AG04450 (cell line): Measurements from ENCODE around the gene EPHB2. TPM values are rescaled to one million over a fixed set of nuclear protein-coding genes. Genes with fewer than 3 reads are reported as not detected.

Source experiments
- CTCF ChIA-PET: fragments of 300-600, 350-600 bp; formaldehyde crosslinking; extraction: SDS; loops from one replicate; lab custom pipeline; 2022; ENCODE audit warnings: antibody characterized with exemption, inconsistent platforms; lab: Charles Lee
- POLR2A ChIA-PET: fragments of 350-600 bp; formaldehyde crosslinking; extraction: SDS; loops from one replicate; lab custom pipeline; 2021; ENCODE audit warnings: antibody characterized with exemption, inconsistent platforms; lab: Yijun Ruan, JAX
- DNase-seq: peaks from one replicate; pipeline ENCODE4 v3.0.0-alpha.2; 2011; ENCODE audit warnings: low read depth, low spot score
- H3K27ac ChIP-seq: one replicate; pipeline ENCODE4 v1.5.1; 2012; ENCODE audit warnings: low read depth, low read length, control low read depth
- H3K27me3 ChIP-seq: one replicate; pipeline ENCODE4 v1.6.0; 2012; ENCODE audit warnings: low read length; ENCODE audit not compliant: control insufficient read depth, insufficient read depth
- H3K4me3 ChIP-seq: 2 replicates; pipeline ENCODE4 v1.5.1; 2011; ENCODE audit warnings: mild to moderate bottlenecking, low read depth, low read length, control low read depth
- H3K9me3 ChIP-seq: 2 replicates; pipeline ENCODE4 v1.5.1; 2012; ENCODE audit warnings: low read length; ENCODE audit not compliant: control insufficient read depth, insufficient read depth
- polyA plus RNA-seq: library from polyadenylated mRNA; depleted of rRNA; stranded (reverse); fragments of >200 nt; gene quantifications from 2 replicates; pipeline ENCODE4 v1.2.3, GENCODE V29; 2011
- TF ChIP-seq, protein P1 (sequence below): IDR thresholded peaks from 2 replicates; pipeline ENCODE4 v1.5.1; 2011; ENCODE audit warnings: low read depth, low read length, control low read depth, inconsistent platforms

EPHB2 gene
- polyA plus RNA-seq, 1 experiment: 30.9 TPM

DNA sequence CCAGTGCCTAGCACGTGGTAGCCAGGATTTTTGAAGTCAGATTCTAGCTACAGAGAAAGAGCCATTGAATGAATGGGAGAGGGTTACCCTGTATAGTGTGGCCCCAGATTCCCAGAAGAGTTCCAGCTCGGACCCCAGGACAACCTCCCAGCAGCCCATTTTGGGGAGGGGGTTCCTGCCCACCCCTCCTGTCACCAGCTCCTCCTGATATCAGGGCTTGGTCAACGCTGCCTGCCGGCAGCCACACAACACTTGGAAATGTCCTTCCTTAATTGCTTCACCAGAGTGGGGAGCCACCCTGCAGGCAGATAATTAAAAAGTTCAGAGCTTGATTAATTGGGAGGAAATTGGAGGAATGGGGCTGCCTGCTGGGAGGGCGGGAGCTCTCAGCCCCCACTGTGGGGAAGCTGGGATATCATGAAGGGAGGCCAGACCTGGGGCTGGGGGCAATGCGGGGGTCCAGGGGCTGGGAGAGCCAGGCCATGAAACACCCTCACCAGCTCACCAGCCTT, 141.6 kb downstream of the EPHB2 start:
- Histone ChIP-seq H3K4me3 (no peak overlapping the region), H3K27ac (no peak overlapping the region), H3K27me3 (no peaks in the 10 kb centered on the region), H3K9me3 (peaks cover 3% of the 10 kb centered on the region; the same call in 1 of the 2 replicates)
- TF ChIP-seq, protein P1, sequence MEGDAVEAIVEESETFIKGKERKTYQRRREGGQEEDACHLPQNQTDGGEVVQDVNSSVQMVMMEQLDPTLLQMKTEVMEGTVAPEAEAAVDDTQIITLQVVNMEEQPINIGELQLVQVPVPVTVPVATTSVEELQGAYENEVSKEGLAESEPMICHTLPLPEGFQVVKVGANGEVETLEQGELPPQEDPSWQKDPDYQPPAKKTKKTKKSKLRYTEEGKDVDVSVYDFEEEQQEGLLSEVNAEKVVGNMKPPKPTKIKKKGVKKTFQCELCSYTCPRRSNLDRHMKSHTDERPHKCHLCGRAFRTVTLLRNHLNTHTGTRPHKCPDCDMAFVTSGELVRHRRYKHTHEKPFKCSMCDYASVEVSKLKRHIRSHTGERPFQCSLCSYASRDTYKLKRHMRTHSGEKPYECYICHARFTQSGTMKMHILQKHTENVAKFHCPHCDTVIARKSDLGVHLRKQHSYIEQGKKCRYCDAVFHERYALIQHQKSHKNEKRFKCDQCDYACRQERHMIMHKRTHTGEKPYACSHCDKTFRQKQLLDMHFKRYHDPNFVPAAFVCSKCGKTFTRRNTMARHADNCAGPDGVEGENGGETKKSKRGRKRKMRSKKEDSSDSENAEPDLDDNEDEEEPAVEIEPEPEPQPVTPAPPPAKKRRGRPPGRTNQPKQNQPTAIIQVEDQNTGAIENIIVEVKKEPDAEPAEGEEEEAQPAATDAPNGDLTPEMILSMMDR: no peak
- POLR2A ChIA-PET: no interaction called here
- no peak for DNase-seq
- CTCF ChIA-PET: interaction anchor here (0.6 to 4.2 kb wide), 4 partner anchors 10 to 149 kb away, joined by 3 to 17 read pairs (median 4); no protein-coding TSS in a partner anchor

DNA sequence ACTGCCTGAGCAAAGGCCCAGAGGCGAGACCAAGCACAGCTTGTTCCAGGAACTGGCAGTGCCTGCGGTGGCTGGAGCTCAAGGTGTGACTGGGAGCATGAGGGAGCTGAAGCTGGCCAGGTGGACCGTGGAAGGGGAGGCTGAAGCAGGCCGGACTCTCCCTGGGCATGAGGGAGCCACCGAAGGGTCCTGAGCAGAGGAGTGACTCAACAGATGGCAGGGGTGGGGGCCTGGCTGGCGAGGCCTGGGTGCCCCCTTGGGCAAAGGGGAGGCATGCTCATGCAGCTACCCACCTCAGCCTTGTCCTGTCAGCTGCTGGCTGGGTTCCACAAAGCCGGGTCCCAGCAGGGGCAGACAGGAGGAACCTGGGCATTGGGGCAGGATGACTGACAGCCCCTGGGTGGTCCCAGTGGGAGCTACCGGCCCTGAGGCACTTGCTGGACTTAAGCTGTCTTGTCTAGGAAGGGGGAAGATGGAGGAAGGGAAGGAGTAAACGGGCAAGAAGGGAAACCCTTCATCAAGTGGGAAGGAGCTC, 143.1 kb downstream of the EPHB2 start:
- no peaks in the 10 kb centered on the region for H3K9me3 ChIP-seq
- no peak overlapping the region for H3K4me3 ChIP-seq
- H3K27ac ChIP-seq: no peak overlapping the region
- ChIA-PET POLR2A (no interaction called here), CTCF (interaction anchor here (4.2 kb wide), 1 partner anchor 9 kb away, joined by 17 read pairs; no protein-coding TSS in a partner anchor)
- DNase-seq: no peak
- H3K27me3 ChIP-seq: no peaks in the 10 kb centered on the region
- TF ChIP-seq, protein P1: no peak

DNA sequence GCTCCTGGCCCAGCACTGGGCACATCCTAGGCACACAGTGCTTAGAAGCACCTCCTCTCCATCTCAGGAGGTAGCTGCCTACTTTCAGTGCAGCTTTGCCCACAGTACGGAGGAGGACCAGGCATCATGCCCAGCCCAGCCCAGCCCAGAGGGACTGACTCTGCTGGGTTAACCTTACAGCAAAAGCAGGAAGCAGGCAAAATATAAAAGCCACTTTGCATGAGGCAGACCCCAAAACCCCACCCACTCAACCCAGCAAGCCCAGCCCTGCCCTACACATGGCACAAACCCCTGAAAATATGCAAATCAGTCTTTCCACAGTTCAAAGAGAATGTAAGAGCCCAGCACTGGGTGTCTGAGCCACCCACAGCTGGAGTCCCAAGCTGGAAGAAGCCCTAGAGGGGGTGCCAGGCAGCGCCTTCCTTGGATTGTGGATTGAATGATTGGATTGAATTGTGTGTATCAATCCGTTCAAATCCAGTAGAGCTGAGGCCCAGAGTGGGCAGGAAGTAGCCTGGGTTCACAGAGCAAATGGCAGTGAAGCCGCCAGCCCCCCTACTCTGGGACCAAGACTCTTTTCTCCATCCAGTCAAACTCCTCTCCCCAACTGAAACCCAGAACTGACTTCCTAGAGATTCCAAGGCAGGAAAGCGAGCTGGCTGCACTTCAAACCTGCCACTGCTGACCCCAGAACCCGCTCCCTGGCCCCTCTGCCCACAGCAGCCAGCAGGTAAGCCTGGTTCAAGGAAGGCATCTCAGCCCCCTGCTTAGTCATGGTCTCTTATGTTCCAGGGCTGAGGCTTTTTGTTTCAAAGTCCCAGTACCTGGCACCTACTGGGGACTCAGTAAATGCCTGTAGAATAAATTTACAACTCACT, 144.3 kb downstream of the EPHB2 start:
- POLR2A ChIA-PET: no interaction called here
- TF ChIP-seq, protein P1: no peak
- H3K27ac ChIP-seq: no peak overlapping the region
- no peaks in the 10 kb centered on the region for H3K9me3 ChIP-seq
- CTCF ChIA-PET: no interaction called here
- H3K4me3 ChIP-seq: no peak overlapping the region
- no peaks in the 10 kb centered on the region for H3K27me3 ChIP-seq
- DNase-seq: no peak

DNA sequence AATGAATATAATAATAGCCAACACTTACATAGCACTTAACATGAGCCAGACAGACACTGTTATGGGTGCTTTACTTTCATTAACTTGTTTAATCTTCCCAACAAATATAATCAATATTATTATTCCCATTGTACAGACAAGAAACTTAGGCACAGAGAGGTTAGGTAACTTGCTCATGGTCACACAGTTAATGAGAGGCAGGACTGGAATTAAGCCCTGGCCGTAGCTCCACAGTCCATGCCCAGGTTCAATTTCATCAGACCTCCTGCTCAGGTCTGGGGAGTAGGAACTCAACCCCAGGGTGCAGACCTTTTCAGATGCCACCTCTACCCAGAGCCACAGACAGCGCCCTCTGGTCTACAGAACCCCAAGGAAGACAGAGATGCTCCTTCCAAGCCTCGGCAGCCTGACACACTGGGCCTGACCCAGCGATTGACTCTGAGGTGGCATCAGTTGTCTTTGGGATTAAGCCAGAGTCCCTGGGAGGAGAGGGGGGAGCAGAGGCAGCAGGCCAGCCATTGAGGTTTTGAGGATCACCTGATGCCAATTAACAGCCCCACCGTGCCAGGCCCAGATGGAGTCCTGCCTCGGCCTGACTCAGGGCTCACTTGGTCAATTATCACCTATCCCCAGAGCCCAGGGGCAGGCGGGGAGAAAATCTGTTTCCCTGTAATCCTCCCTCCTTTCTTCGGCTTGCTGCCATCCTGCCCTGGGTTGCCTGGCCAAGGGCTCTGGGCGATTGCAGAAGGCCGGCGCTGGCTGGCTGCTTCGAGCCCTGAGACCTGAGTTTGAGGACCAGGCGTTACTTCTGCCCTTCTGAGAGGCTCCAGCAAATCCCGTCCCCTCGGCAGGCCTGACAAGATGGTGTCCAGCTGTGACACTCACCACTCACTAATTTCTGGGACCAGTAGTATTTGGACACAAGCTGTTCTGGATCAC, 145.3 kb downstream of the EPHB2 start:
- CTCF ChIA-PET: no interaction called here
- Histone ChIP-seq H3K27ac (no peak overlapping the region), H3K9me3 (no peaks in the 10 kb centered on the region), H3K27me3 (no peaks in the 10 kb centered on the region), H3K4me3 (no peak overlapping the region)
- POLR2A ChIA-PET: no interaction called here
- DNase-seq: no peak
- TF ChIP-seq, protein P1: no peak
